ENCODE data around the gene SMIM43. TPM values are rescaled to one million over a fixed set of nuclear protein-coding genes. Genes with fewer than 3 reads are reported as not detected.

The SMIM43 gene
- total RNA-seq, 1 donor = 0.43 TPM

DNA sequence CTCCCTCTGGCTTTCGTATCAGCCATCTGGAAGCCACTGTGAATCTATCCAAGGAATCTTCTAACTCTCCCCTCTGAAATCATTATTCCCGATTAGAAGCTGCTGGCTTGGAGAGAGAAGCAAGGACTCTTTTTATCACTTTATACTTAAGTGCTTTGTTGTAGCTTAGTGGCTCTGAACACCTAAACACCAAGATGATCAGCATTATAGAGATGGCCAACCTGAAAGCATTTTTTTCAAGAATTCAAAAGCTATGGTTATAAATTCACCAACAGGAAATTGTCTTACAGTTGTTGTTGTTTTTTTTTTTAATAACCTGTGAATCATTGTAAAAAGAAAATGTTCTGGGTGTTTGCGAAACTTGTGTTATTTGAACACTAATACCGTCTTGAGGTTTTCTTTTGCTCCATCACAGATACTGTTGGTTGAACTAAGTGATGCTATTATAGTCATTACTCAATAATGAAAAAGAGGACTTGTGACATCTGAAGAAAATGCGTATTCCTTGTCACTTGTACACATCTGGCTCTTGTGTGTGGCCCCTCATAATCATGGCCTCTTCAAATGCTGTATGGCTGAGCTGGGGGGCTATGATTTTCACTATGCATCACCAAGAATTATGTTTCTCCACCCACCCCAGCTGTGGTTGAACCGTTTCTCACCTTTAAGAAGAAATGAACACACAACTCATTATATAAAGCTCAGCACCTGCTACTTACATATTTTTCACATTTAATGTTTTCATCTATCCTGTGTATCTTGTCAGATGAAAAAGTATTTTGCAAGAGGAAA lies 11.8 kb upstream of the SMIM43 start:
- no peak for DNase-seq (ENCODE audit: low read depth)
- TF ChIP-seq, protein P1, sequence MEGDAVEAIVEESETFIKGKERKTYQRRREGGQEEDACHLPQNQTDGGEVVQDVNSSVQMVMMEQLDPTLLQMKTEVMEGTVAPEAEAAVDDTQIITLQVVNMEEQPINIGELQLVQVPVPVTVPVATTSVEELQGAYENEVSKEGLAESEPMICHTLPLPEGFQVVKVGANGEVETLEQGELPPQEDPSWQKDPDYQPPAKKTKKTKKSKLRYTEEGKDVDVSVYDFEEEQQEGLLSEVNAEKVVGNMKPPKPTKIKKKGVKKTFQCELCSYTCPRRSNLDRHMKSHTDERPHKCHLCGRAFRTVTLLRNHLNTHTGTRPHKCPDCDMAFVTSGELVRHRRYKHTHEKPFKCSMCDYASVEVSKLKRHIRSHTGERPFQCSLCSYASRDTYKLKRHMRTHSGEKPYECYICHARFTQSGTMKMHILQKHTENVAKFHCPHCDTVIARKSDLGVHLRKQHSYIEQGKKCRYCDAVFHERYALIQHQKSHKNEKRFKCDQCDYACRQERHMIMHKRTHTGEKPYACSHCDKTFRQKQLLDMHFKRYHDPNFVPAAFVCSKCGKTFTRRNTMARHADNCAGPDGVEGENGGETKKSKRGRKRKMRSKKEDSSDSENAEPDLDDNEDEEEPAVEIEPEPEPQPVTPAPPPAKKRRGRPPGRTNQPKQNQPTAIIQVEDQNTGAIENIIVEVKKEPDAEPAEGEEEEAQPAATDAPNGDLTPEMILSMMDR (IDR thresholded peaks at IDR 0.05; ENCODE audit: insufficient read depth, low read depth, low read length) = no peak
- H3K4me3 ChIP-seq (ENCODE audit: low read depth, low read length) = no peak overlapping the region

DNA sequence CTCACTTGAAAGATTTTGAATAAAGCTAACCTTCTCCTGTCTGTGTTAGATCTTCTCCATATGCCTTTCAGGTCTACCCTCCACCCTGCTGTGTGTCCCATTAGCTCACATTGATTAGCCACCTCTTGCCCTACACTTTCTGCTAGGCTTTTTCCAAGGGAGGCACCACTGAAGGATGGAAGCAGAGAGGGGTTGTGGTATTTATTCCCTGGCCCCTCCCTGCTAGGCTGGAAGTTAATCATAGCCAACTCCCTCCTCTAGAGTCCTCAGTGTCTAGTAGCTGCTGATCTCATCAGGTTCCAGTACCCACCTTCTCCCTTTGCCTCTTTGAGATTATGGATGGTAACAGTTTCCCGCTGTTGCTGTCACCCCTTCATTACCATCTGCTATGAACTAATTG lies 8.9 kb upstream of the SMIM43 start:
- H3K4me3 ChIP-seq (ENCODE audit: low read depth, low read length) = no peak overlapping the region
- DNase-seq (ENCODE audit: low read depth) = no peak
- TF ChIP-seq, protein P1 (IDR thresholded peaks at IDR 0.05; ENCODE audit: insufficient read depth, low read depth, low read length) = no peak

- no peak for DNase-seq (ENCODE audit: low read depth)
- TF ChIP-seq, protein P1 (IDR thresholded peaks at IDR 0.05; ENCODE audit: insufficient read depth, low read depth, low read length) = no peak
- H3K4me3 ChIP-seq (ENCODE audit: low read depth, low read length) = no peak overlapping the region
Observed at GRCh38 chr4:121771869-121772268, 6.9 kb upstream of the SMIM43 start.

DNA sequence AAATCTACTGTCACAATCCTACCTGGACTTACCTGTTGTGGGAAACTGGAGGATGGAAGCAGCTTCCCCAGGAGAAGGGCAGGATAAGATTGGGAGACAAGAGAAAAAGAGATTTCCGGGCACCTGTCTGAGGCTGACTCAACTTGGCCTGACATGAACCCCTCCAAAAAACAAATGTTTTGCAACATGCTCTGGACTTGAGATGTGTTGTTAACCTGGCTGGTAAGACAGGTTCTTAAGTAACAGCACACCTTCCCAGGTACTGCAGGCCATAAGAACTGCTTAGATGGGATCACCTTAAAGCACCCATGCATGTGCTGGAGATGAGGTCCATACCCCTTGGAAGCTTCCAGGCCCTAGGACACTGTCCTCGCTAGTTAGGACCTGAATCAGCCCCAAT lies 4.4 kb upstream of the SMIM43 start:
- no peak overlapping the region for H3K4me3 ChIP-seq (ENCODE audit: low read depth, low read length)
- no peak for DNase-seq (ENCODE audit: low read depth)
- TF ChIP-seq, protein P1 (IDR thresholded peaks at IDR 0.05; ENCODE audit: insufficient read depth, low read depth, low read length) = no peak

DNA sequence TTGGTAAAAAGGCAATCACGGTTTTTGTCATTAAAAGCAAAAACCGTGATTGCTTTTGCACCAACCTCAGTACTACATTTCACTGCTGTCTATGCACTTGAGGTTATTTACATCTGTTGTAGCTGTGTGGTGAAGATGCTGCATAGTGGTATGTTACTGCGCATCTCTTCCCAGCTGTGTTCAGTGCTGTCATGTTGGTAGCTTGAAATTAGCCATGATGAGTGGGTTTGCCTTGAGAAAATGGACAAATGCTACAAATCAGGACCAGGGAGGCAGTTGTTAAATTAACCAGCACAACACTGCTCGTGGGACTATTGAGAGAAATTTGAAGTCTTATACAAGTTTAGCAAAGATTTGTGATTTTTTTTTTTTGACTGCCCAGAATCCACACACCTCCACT lies 2.2 kb upstream of the SMIM43 start:
- TF ChIP-seq, protein P1 (IDR thresholded peaks at IDR 0.05; ENCODE audit: insufficient read depth, low read depth, low read length) = no peak
- no peak for DNase-seq (ENCODE audit: low read depth)
- no peak overlapping the region for H3K4me3 ChIP-seq (ENCODE audit: low read depth, low read length)

DNA sequence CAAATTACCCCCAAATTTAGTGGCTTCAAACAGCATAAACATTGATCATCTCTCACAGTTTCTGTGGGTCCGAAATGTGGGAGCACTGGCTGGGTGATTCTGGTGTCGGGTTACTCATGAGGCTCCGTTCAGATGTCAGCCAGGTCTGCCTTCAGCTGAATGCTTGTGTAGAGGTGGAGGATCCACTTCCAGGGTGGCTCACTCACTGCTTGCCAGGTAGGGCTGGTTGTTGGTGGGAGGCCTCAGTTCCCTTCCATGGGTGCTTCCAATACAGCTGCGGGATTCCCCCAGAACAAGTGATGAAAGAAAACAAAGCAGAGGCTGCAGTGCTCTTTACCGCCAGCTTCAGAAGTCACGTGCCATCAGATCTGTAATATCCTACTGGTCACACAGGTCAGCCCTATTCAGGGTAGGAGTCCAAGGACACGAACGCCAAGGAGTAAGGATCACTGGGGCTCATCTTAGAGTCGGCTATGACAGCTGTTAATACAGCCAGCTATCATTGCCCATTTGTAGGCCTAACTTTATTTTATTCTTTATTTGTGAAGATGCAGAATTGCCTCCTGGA lies 1.1 kb upstream of the SMIM43 start:
- DNase-seq (ENCODE audit: low read depth) = no peak
- TF ChIP-seq, protein P1 (IDR thresholded peaks at IDR 0.05; ENCODE audit: insufficient read depth, low read depth, low read length) = no peak
- H3K4me3 ChIP-seq (ENCODE audit: low read depth, low read length) = no peak overlapping the region

Measured in fibroblast of villous mesenchyme (primary cell).